ENCODE data around the gene SYNJ2. TPM values are rescaled to one million over a fixed set of nuclear protein-coding genes. Genes with fewer than 3 reads are reported as not detected.

SYNJ2 gene
- total and polyA plus RNA-seq, 2 of the 4 experiments (the other 2 are of a cell fraction) = 40.8 to 45.2 TPM

DNA sequence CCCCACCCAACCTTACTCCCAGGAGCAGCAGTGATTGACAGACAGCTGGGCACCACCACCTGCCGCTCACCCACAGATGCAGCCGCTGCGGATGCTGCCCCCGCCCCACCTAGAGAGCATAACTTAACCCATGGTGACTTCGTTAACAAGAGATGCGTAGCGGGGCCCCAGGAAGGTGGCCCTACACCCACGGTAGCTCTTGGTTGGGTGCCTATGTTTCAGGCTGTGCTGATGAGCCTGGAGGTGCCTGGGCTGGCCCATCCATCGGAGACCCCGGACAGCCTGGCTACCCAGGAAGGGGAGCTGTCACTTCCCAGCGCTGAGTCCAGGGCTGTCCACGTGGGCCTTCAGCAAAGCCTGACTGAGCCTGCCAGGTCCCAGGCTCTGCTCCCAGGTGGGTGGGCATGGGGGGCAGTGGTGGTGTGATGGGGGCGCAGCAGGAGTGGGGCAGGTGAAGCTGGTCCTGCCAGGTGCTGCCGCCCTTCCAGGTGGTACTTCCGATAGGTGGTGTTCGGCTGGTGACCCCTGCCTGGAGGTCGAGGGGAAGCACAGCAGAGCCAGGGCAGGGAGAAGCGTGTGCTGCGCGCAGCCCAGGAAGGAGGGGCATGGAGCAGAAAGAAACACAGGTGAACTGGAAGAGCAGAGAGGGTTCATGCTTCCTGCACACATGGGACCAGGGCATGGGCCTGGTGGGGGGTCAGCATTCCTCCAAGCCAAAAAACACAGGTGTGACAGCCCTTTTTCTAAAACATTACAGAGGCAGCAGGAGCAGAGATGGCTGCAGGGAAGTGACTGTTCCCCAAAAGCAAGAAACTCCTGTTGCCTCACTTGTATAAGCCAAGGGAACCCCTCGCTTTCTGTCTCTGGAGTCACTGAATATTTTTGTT lies 56.9 kb downstream of the SYNJ2 start:
- DNase-seq = no peak
- Histone ChIP-seq H2BK20ac (ENCODE audit: low read depth, low read length) (peak overlapping the region; percentile 99), H2BK15ac (ENCODE audit: low read depth, low read length) (peak overlapping the region; percentile 56; the same call in 2 of the 3 replicates), H3K14ac (replicated peaks; ENCODE audit: low read depth, low read length) (peak overlapping the region; percentile 98), H3K27me3 (ENCODE audit: control insufficient read depth, insufficient read depth, low read length) (no peaks in the 10 kb centered on the region), H4K91ac (ENCODE audit: insufficient read depth, low read depth, low read length) (peak overlapping the region; percentile 81), H3K56ac (ENCODE audit: extremely low read depth, insufficient read depth, low read length) (no peak overlapping the region), H2AK5ac (ENCODE audit: low read depth, low read length) (peak overlapping the region; percentile 91), H3K4me2 (ENCODE audit: low read depth, low read length) (no peak overlapping the region), H2BK5ac (ENCODE audit: low read depth, low read length, poor library complexity, severe bottlenecking) (peak overlapping the region; percentile 97), H3K9me1 (ENCODE audit: insufficient read depth, low read length) (peaks cover 41% of the 10 kb centered on the region), H3K18ac (ENCODE audit: low read depth, low read length) (peak overlapping the region; percentile 94), H4K20me1 (ENCODE audit: insufficient read depth, low read length) (no peaks in the 10 kb centered on the region), H3K4ac (ENCODE audit: low read depth, low read length) (peak overlapping the region; percentile 99), H3K9ac (ENCODE audit: low read depth, low read length) (no peak overlapping the region), H4K5ac (ENCODE audit: low read depth, low read length) (peak overlapping the region; percentile 48), H3K23ac (ENCODE audit: low read depth, low read length) (peak overlapping the region; percentile 49; the same call in 1 of the 2 replicates), H4K8ac (ENCODE audit: low read depth in 2 of 2, low read length in 2 of 2) (peak overlapping the region; percentile 51 to 87; a peak in 3 of 4 replicates), H3K9me3 (ENCODE audit: control insufficient read depth, insufficient read depth, low read length) (no peaks in the 10 kb centered on the region), H3K36me3 (ENCODE audit: control insufficient read depth, insufficient read depth, low read length) (peaks cover 21% of the 10 kb centered on the region), H2AFZ (replicated peaks; ENCODE audit: low read length, poor library complexity) (peak overlapping the region; percentile 38), H3K79me1 (ENCODE audit: low read depth in 1 of 2, low read length in 2 of 2) (peaks cover 35 to 82% of the 10 kb centered on the region in 2 experiments), H3K4me3 (ENCODE audit: insufficient read depth, low read depth, low read length) (no peak overlapping the region), H3K4me1 (ENCODE audit: control insufficient read depth, insufficient read depth, low read length) (peaks cover 42% of the 10 kb centered on the region), H3K27ac (ENCODE audit: insufficient read depth, low read length) (peak overlapping the region; percentile 78), H2BK120ac (ENCODE audit: low read depth, low read length) (peak overlapping the region; percentile 99), H2AK9ac (replicated peaks; ENCODE audit: low read depth, low read length, poor library complexity) (peak overlapping the region; percentile 43)
- no peak for TF ChIP-seq RCOR1 (IDR thresholded peaks at IDR 0.05; ENCODE audit: insufficient replicate concordance, low read length)
- TF ChIP-seq, protein P1, sequence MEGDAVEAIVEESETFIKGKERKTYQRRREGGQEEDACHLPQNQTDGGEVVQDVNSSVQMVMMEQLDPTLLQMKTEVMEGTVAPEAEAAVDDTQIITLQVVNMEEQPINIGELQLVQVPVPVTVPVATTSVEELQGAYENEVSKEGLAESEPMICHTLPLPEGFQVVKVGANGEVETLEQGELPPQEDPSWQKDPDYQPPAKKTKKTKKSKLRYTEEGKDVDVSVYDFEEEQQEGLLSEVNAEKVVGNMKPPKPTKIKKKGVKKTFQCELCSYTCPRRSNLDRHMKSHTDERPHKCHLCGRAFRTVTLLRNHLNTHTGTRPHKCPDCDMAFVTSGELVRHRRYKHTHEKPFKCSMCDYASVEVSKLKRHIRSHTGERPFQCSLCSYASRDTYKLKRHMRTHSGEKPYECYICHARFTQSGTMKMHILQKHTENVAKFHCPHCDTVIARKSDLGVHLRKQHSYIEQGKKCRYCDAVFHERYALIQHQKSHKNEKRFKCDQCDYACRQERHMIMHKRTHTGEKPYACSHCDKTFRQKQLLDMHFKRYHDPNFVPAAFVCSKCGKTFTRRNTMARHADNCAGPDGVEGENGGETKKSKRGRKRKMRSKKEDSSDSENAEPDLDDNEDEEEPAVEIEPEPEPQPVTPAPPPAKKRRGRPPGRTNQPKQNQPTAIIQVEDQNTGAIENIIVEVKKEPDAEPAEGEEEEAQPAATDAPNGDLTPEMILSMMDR (conservative IDR thresholded peaks at IDR 0.05; ENCODE audit: low read depth, low read length) = no peak
- POLR2A ChIA-PET (ENCODE audit: unreplicated experiment) = no interaction called here
- dilution Hi-C loops (cut with HindIII; ENCODE audit: low sequenced_read_pairs, unreplicated experiment) = no loop called here
- in situ Hi-C loops (cut with MboI; ENCODE audit: low sequenced_read_pairs) = no loop called here
- BruUV-seq (replicated peaks) = no TSS peak
- ATAC-seq (ENCODE audit: low read depth) = no peak
- 98% methylated on average over 9 of the region's 21 CpGs; no CpG with 5 or more reads in 1 of the 2 experiments for WGBS, 2 experiments (ENCODE audit: extremely low coverage in 2 of 2, insufficient read length in 1 of 2)
- CTCF ChIA-PET = no interaction called here
- intact Hi-C loops (cut with micrococcal nuclease) = no loop called here
